ENCODE measurements around the gene ARRDC5. TPM values are rescaled to one million over a fixed set of nuclear protein-coding genes. Genes with fewer than 3 reads are reported as not detected.
"Not testable (repeated sequence)": the region's sequence is repeated elsewhere in the genome, so short reads cannot be mapped to it uniquely, and the experiment has no call there.

ARRDC5 gene
- total and polyA plus RNA-seq, 2 donors (not counting 1 experiment from before 2014, with no cell fraction given), result not detected

GRCh38 chr19:4861147-4861546 is 41.5 kb downstream of the ARRDC5 start:
- no peak overlapping the region for H3K9ac ChIP-seq (ENCODE audit: insufficient read depth, low read length)
- H3K9me3 ChIP-seq (ENCODE audit: control insufficient read depth, insufficient read depth, low read depth, low read length), result no peaks in the 10 kb centered on the region
- H3K36me3 ChIP-seq (ENCODE audit: control insufficient read depth, insufficient read depth, low read length), result peaks cover 19% of the 10 kb centered on the region
- no peaks in the 10 kb centered on the region for H3K27me3 ChIP-seq (ENCODE audit: control insufficient read depth, insufficient read depth, low read length)
- no peak for DNase-seq (ENCODE audit: low read depth in 2 of 2)
- H3K4me3 ChIP-seq (replicated peaks in 1 of 4; ENCODE audit: control extremely low read depth in 1 of 4, insufficient read depth in 1 of 4, low read depth in 3 of 4, low read length in 4 of 4), result no peak overlapping the region
- no peak overlapping the region for H2AFZ ChIP-seq (ENCODE audit: low read length)
- H3K27ac ChIP-seq (ENCODE audit: insufficient read depth, low read length), result no peak overlapping the region
- H3K79me2 ChIP-seq (ENCODE audit: control insufficient read depth, insufficient read depth, low read length), result peaks cover 42% of the 10 kb centered on the region
- no peaks in the 10 kb centered on the region for H4K20me1 ChIP-seq (ENCODE audit: control insufficient read depth, extremely low read depth, insufficient read depth, low read length)
- H3K4me2 ChIP-seq (ENCODE audit: extremely low read depth, insufficient read depth, low read length), result no peak overlapping the region
- peaks cover 1% of the 10 kb centered on the region for H3K4me1 ChIP-seq (ENCODE audit: control insufficient read depth, extremely low read depth, insufficient read depth, low read length)
- TF ChIP-seq EZH2 (IDR thresholded peaks at IDR 0.05; ENCODE audit: low read length, missing control alignments), result no peak
- no peak for TF ChIP-seq CTCF (conservative IDR thresholded peaks at IDR 0.05 in 1 of 2, IDR thresholded peaks at IDR 0.05 in 1 of 2; ENCODE audit: low read depth in 1 of 2, low read length in 2 of 2)

- Histone ChIP-seq H3K9me3 (ENCODE audit: control insufficient read depth, insufficient read depth, low read depth, low read length) (no peaks in the 10 kb centered on the region), H4K20me1 (ENCODE audit: control insufficient read depth, extremely low read depth, insufficient read depth, low read length) (no peaks in the 10 kb centered on the region), H3K9ac (ENCODE audit: insufficient read depth, low read length) (no peak overlapping the region), H3K27me3 (ENCODE audit: control insufficient read depth, insufficient read depth, low read length) (no peaks in the 10 kb centered on the region), H3K36me3 (ENCODE audit: control insufficient read depth, insufficient read depth, low read length) (peaks cover 22% of the 10 kb centered on the region), H3K4me2 (ENCODE audit: extremely low read depth, insufficient read depth, low read length) (no peak overlapping the region), H3K79me2 (ENCODE audit: control insufficient read depth, insufficient read depth, low read length) (peaks cover 32% of the 10 kb centered on the region), H3K4me1 (ENCODE audit: control insufficient read depth, extremely low read depth, insufficient read depth, low read length) (no peaks in the 10 kb centered on the region), H3K27ac (ENCODE audit: insufficient read depth, low read length) (no peak overlapping the region), H3K4me3 (replicated peaks in 1 of 4; ENCODE audit: control extremely low read depth in 1 of 4, insufficient read depth in 1 of 4, low read depth in 3 of 4, low read length in 4 of 4) (no peak overlapping the region), H2AFZ (ENCODE audit: low read length) (no peak overlapping the region)
- no peak for DNase-seq (ENCODE audit: low read depth in 2 of 2)
- TF ChIP-seq EZH2 (IDR thresholded peaks at IDR 0.05; ENCODE audit: low read length, missing control alignments), result no peak
- TF ChIP-seq CTCF (conservative IDR thresholded peaks at IDR 0.05 in 1 of 2, IDR thresholded peaks at IDR 0.05 in 1 of 2; ENCODE audit: low read depth in 1 of 2, low read length in 2 of 2), result no peak
Measured at GRCh38 chr19:4859697-4860096, 43.0 kb downstream of the ARRDC5 start.

GRCh38 chr19:4856468-4856867 is 46.2 kb downstream of the ARRDC5 start:
- not testable (repeated sequence) for H3K4me2 ChIP-seq (ENCODE audit: extremely low read depth, insufficient read depth, low read length); H3K9me3 ChIP-seq (ENCODE audit: control insufficient read depth, insufficient read depth, low read depth, low read length); H3K27ac ChIP-seq (ENCODE audit: insufficient read depth, low read length); H3K4me1 ChIP-seq (ENCODE audit: control insufficient read depth, extremely low read depth, insufficient read depth, low read length); H4K20me1 ChIP-seq (ENCODE audit: control insufficient read depth, extremely low read depth, insufficient read depth, low read length); H3K4me3 ChIP-seq (replicated peaks in 1 of 4; ENCODE audit: control extremely low read depth in 1 of 4, insufficient read depth in 1 of 4, low read depth in 3 of 4, low read length in 4 of 4); H3K9ac ChIP-seq (ENCODE audit: insufficient read depth, low read length); H2AFZ ChIP-seq (ENCODE audit: low read length); DNase-seq (ENCODE audit: low read depth in 2 of 2); H3K27me3 ChIP-seq (ENCODE audit: control insufficient read depth, insufficient read depth, low read length)
- Histone ChIP-seq H3K79me2 (ENCODE audit: control insufficient read depth, insufficient read depth, low read length) (peaks cover 10% of the 10 kb centered on the region), H3K36me3 (ENCODE audit: control insufficient read depth, insufficient read depth, low read length) (peaks cover 28% of the 10 kb centered on the region)

GRCh38 chr19:4853506-4853905 is 49.2 kb downstream of the ARRDC5 start:
- H3K4me1 ChIP-seq (ENCODE audit: control insufficient read depth, extremely low read depth, insufficient read depth, low read length); H2AFZ ChIP-seq (ENCODE audit: low read length); DNase-seq (ENCODE audit: low read depth in 2 of 2); H3K4me3 ChIP-seq (replicated peaks in 1 of 4; ENCODE audit: control extremely low read depth in 1 of 4, insufficient read depth in 1 of 4, low read depth in 3 of 4, low read length in 4 of 4); H3K27ac ChIP-seq (ENCODE audit: insufficient read depth, low read length); H3K4me2 ChIP-seq (ENCODE audit: extremely low read depth, insufficient read depth, low read length); H3K9ac ChIP-seq (ENCODE audit: insufficient read depth, low read length); H3K79me2 ChIP-seq (ENCODE audit: control insufficient read depth, insufficient read depth, low read length); H4K20me1 ChIP-seq (ENCODE audit: control insufficient read depth, extremely low read depth, insufficient read depth, low read length); H3K27me3 ChIP-seq (ENCODE audit: control insufficient read depth, insufficient read depth, low read length); H3K9me3 ChIP-seq (ENCODE audit: control insufficient read depth, insufficient read depth, low read depth, low read length): not testable (repeated sequence)
- H3K36me3 ChIP-seq (ENCODE audit: control insufficient read depth, insufficient read depth, low read length), result peaks cover 26% of the 10 kb centered on the region
